Nephron (organoid): ENCODE results near the gene FBXL22.

Experiments
- H3K27ac Mint-ChIP-seq, 3 experiments: 2 replicates each; pipeline ENCODE4 v1.8.0; 2020; ENCODE audit warnings: mixed read lengths in 3 of 3, mild to moderate bottlenecking in 2 of 3, moderate library complexity in 1 of 3
- H3K27me3 Mint-ChIP-seq: 2 replicates; pipeline ENCODE4 v1.8.0; 2021; ENCODE audit warnings: low read depth, mild to moderate bottlenecking, moderate library complexity, mixed read lengths
- H3K36me3 Mint-ChIP-seq: 2 replicates; pipeline ENCODE4 v1.8.0; 2020; ENCODE audit warnings: low read depth, mixed read lengths
- H3K4me1 Mint-ChIP-seq: 2 replicates; pipeline ENCODE4 v1.8.0; 2020; ENCODE audit warnings: mixed read lengths
- H3K4me3 Mint-ChIP-seq, 3 experiments: 2 replicates each; pipeline ENCODE4 v1.8.0; 2020; ENCODE audit warnings: mild to moderate bottlenecking in 3 of 3, mixed read lengths in 3 of 3, moderate library complexity in 2 of 3
- H3K9me3 Mint-ChIP-seq: 2 replicates; pipeline ENCODE4 v1.8.0; 2020; ENCODE audit warnings: mixed read lengths
- CTCF ChIP-seq, 3 experiments: fragments of 200-600 bp; sonication (generic); IDR thresholded peaks; one replicate each; pipeline ENCODE4 v1.5.0; 2021; ENCODE audit warnings: antibody characterized with exemption in 3 of 3; ENCODE audit not compliant: unreplicated experiment in 3 of 3

FBXL22 gene

DNA sequence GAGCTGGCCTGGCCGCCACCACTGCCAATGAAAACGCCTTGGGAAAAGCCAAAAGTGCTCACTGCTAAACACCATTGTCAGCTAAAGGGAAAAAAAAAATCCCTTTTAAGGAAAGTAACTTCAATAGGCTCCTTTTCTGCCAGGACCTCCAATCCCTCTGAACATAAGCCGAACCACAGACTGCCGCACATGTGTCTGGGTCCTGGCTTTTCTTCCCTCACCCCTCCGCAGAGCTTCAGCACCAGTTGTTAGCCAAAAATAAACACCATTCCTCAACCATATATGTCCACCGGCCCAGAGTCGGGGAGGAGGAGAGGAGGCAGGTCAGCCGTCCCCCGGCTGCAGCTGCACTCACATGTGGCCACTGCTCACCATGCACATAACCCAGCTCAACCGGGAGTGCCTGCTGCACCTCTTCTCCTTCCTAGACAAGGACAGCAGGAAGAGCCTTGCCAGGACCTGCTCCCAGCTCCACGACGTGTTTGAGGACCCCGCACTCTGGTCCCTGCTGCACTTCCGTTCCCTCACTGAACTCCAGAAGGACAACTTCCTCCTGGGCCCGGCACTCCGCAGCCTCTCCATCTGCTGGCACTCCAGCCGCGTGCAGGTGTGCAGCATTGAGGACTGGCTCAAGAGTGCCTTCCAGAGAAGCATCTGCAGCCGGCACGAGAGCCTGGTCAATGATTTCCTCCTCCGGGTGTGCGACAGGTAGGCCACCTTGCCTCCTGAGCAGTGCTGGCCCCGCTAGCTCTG, at the start of gene FBXL22:
FBXL22 (plus strand) TSS at position 350 of the 753 bp plus-strand sequence; CDS start at position 356, 6 bp downstream.
- Mint-ChIP-seq H3K4me3 (peak within 1 kb of the TSS; percentile 63 to 89 (median 79)), H3K27ac (peak within 1 kb of the TSS; percentile 75 to 94 (median 89)), H3K4me1 (peaks cover 77% of the 10 kb centered on the region), H3K9me3 (no peaks in the 10 kb centered on the region), H3K27me3 (peaks cover 8% of the 10 kb centered on the region), H3K36me3 (peaks cover 18% of the 10 kb centered on the region)
- no peak for TF ChIP-seq CTCF (IDR thresholded peaks at IDR 0.05; ENCODE audit: unreplicated experiment in 3 of 3)

GRCh38 chr15:63551400-63551799, 45.8 kb upstream of the FBXL22 start:
- no peak overlapping the region for H3K27ac Mint-ChIP-seq
- no peaks in the 10 kb centered on the region for H3K27me3 Mint-ChIP-seq
- H3K4me3 Mint-ChIP-seq, result no peak overlapping the region
- H3K4me1 Mint-ChIP-seq, result peaks cover 38% of the 10 kb centered on the region
- no peaks in the 10 kb centered on the region for H3K9me3 Mint-ChIP-seq
- TF ChIP-seq CTCF (IDR thresholded peaks at IDR 0.05; ENCODE audit: unreplicated experiment in 3 of 3), result no peak
- peaks cover 26% of the 10 kb centered on the region for H3K36me3 Mint-ChIP-seq

DNA sequence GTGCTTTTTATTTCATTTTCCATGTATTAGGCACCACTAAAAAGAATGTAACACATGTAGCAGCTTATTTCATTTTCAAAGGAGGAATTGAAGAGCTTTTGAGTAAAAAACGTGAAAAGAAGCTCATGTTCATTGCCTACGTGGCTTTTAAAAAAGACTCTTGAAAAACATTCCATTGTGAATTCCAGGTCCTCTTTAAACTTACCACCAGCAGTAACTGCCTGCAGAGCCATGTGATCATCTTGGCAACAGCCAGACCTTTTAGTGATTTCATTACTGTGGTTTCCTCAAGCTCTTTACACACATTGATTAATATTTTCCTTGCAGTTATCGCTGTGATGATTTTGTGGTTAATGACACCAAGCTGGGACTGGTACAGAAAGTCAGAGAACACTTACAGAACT, 43.8 kb upstream of the FBXL22 start:
- Mint-ChIP-seq H3K4me1 (peaks cover 38% of the 10 kb centered on the region), H3K27ac (peak overlapping the region; percentile 30 to 69 (median 63)), H3K4me3 (no peak overlapping the region), H3K27me3 (no peaks in the 10 kb centered on the region), H3K36me3 (peaks cover 39% of the 10 kb centered on the region), H3K9me3 (no peaks in the 10 kb centered on the region)
- TF ChIP-seq CTCF (IDR thresholded peaks at IDR 0.05; ENCODE audit: unreplicated experiment in 3 of 3), result no peak

- TF ChIP-seq CTCF (IDR thresholded peaks at IDR 0.05; ENCODE audit: unreplicated experiment in 3 of 3), result no peak
- H3K4me1 Mint-ChIP-seq, result peaks cover 38% of the 10 kb centered on the region
- H3K4me3 Mint-ChIP-seq, result no peak overlapping the region
- H3K36me3 Mint-ChIP-seq, result peaks cover 45% of the 10 kb centered on the region
- H3K27me3 Mint-ChIP-seq, result no peaks in the 10 kb centered on the region
- no peaks in the 10 kb centered on the region for H3K9me3 Mint-ChIP-seq
- peak overlapping the region in 2 of 3 experiments; percentile 7 to 30 for H3K27ac Mint-ChIP-seq
Observed at GRCh38 chr15:63554337-63554927, 42.8 kb upstream of the FBXL22 start.

DNA sequence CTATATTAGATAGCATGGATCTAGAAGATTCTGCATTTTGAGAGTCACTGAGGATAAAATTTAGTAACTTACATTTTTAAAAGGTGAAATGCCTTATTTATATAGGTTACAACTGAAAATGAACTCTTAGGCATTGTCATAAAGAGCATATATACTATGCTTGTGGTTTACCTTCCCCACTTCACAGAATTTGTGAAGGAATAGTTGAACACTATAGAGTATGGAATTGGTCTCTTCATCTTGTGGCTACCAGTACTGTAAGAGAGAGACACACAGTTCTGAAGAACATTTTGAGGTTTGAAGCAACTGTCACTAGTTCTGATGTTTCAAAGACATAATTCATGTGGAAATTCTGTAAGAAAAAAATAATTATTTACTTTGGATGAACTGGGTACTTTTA, 41.7 kb upstream of the FBXL22 start:
- TF ChIP-seq CTCF (IDR thresholded peaks at IDR 0.05; ENCODE audit: unreplicated experiment in 3 of 3), result no peak
- peak overlapping the region in 1 of 3 experiments; percentile 35 for H3K27ac Mint-ChIP-seq
- H3K4me3 Mint-ChIP-seq, result no peak overlapping the region
- no peaks in the 10 kb centered on the region for H3K27me3 Mint-ChIP-seq
- H3K4me1 Mint-ChIP-seq, result peaks cover 38% of the 10 kb centered on the region
- peaks cover 49% of the 10 kb centered on the region for H3K36me3 Mint-ChIP-seq
- H3K9me3 Mint-ChIP-seq, result no peaks in the 10 kb centered on the region
